Heart right ventricle (tissue), 16 donors: Measurements from ENCODE around the gene PIRT. TPM values are rescaled to one million over a fixed set of nuclear protein-coding genes. Genes with fewer than 3 reads are reported as not detected.
"Not testable (repeated sequence)": the region's sequence is repeated elsewhere in the genome, so short reads cannot be mapped to it uniquely, and the experiment has no call there.

ENCODE experiments used
- ATAC-seq, 8 donors: fragments of 200-7000 bp; cut with Tn5 transposase; one replicate each; pipeline ENCODE4 v1.9.1; 2020; ENCODE audit warnings: mild to moderate bottlenecking in 8 of 8, moderate library complexity in 8 of 8, moderate number of reproducible peaks in 1 of 8
- DNase-seq, 2 donors: peaks; one replicate each; pipeline ENCODE4 v3.0.0-alpha.2; 2020
- H3K27ac ChIP-seq, 10 donors: fragments of 200-600 bp; sonication (generic) in 2 of 10; one replicate each; pipeline versions ENCODE4 v1.5.0 to v1.8.0; 2020 to 2022; ENCODE audit warnings: mild to moderate bottlenecking in 3 of 10
- H3K27me3 ChIP-seq, 7 donors: fragments of 200-600 bp; one replicate each; pipeline ENCODE4 v1.8.0; 2021 to 2022; ENCODE audit warnings: mild to moderate bottlenecking in 2 of 7
- H3K36me3 ChIP-seq, 9 donors: fragments of 200-600 bp; sonication (generic) in 1 of 9; one replicate each; pipeline versions ENCODE4 v1.5.0 to v1.8.0; 2020 to 2022; ENCODE audit warnings: mild to moderate bottlenecking in 2 of 9
- H3K4me1 ChIP-seq, 9 donors: fragments of 200-600 bp; sonication (generic) in 1 of 9; one replicate each; pipeline versions ENCODE4 v1.5.0 to v1.8.0; 2020 to 2022; ENCODE audit warnings: mild to moderate bottlenecking in 4 of 9
- H3K4me3 ChIP-seq, 10 donors: fragments of 200-600 bp; sonication (generic) in 2 of 10; one replicate each; pipeline versions ENCODE4 v1.5.0 to v1.8.0; 2020 to 2022; ENCODE audit warnings: mild to moderate bottlenecking in 7 of 10, moderate library complexity in 2 of 10
- H3K9me3 ChIP-seq, 11 donors: fragments of 200-600 bp in 10 of 11; sonication (generic) in 2 of 11; one replicate each; pipeline versions ENCODE4 v1.5.0 to v1.8.0; 2013 to 2022; ENCODE audit warnings: mild to moderate bottlenecking in 2 of 11, control low read depth in 1 of 11, moderate library complexity in 1 of 11
- CTCF ChIP-seq, 9 donors: fragments of 200-600 bp; sonication (generic) in 2 of 9; IDR thresholded peaks; one replicate each; pipeline versions ENCODE4 v1.5.0 to v1.8.0; 2021 to 2022; ENCODE audit warnings: antibody characterized with exemption in 9 of 9, mild to moderate bottlenecking in 5 of 9, moderate library complexity in 1 of 9
- WGBS, 2 donors: extraction: QIAGEN DNeasy Blood & Tissue Kit; methylation state at CpG; one replicate each; pipeline ENCODE4 v1.1.7; 2013; ENCODE audit warnings: inconsistent platforms in 1 of 2; 5-methylcytosine and 5-hydroxymethylcytosine counted together
- intact Hi-C, 10 donors: fragments of 100-400 bp; cut with DNase I; formaldehyde crosslinking; loops; one replicate each; pipeline versions ENCODE4 v1.11.1 to v1.14.2; 2022
- polyA plus RNA-seq, 2 donors: library from polyadenylated mRNA; stranded (reverse); fragments of 200-250 nt; gene quantifications; one replicate each; pipeline ENCODE4 v1.2.3, GENCODE V29; 2013
- total RNA-seq, 10 donors: library from RNA; stranded (reverse); fragmentation: NEBNext Ultra II Directional in 3 of 10; extraction: Animal tissue kit (Norgen Biotek cat#: 25700) in 3 of 10; gene quantifications; one replicate each; pipeline versions ENCODE4 v1.2.1 to v1.2.4, GENCODE V29; 2021 to 2023
- donor health status: Arrhythmogenic right ventricular cardiomyopathy.
- donor health status: ischemic (EF 13 %, LVEDD 7.1; RV severe dilation, severe dysfunction).
- donor health status: healthy with polysubstance abuse.
- donor health status: DM: no; HTN: yes; CAD: no.
- donor health status: DM: no; HTN: no; CAD: no.
- donor health status: ischemic (EF 25% LVEDD 6.9; RV normal size, moderate dysfunction).
- donor health status: ischemic (EF 25% LVEDD 5.7; RV mildly dilated, moderate dysfunction).
- donor health status: healthy.
- donor health status: DM: yes; HTN: yes; CAD: no.
- donor health status: Ischemic cardiomyopathy.
- donor health status: ischemic (EF 35%, LVEDD 5.7; RV mildly dilated, moderate dysfunction).
- donor health status: nonischemic (EF 11% LVEDD 7.7; RV severe dilation, severe dysfunction).
- donor health status: DM: yes; HTN: yes; CAD: no.
- donor health status: PGD.
- donor health status: ischemic (EF 29% LVEDD 5.4; RV normal size, mild dysfunction).
- donor health status: nonischemic (EF 23%, LVEDD 6.1; RV moderate dilation, normal function).

Gene PIRT
- total and polyA plus RNA-seq, 12 donors: not detected

GRCh38 chr17:10857976-10858375 lies 20.1 kb upstream of the PIRT start:
- Histone ChIP-seq H3K36me3 (no peaks in the 10 kb centered on the region), H3K4me1 (no peaks in the 10 kb centered on the region), H3K27me3 (no peaks in the 10 kb centered on the region), H3K4me3 (no peak overlapping the region), H3K27ac (no peak overlapping the region), H3K9me3 (no peaks in the 10 kb centered on the region)
- no peak for ATAC-seq
- intact Hi-C loops: no loop called here
- no peak for DNase-seq
- TF ChIP-seq CTCF (IDR thresholded peaks at IDR 0.05): no peak
- 51 to 55% methylated on average over 4 of the region's 4 CpGs for WGBS, 2 donors

GRCh38 chr17:10846636-10847035 lies 8.7 kb upstream of the PIRT start:
- not testable (repeated sequence) for ATAC-seq, H3K36me3 ChIP-seq, H3K4me3 ChIP-seq, H3K27ac ChIP-seq, DNase-seq
- 96 to 97% methylated on average over 6 of the region's 6 CpGs for WGBS, 2 donors
- Histone ChIP-seq H3K4me1 (peaks cover 0 to 14% (median 9%) of the 10 kb centered on the region in 9 donors), H3K27me3 (peaks cover 0 to 26% (median 7%) of the 10 kb centered on the region in 7 donors), H3K9me3 (peaks cover 0 to 21% (median 0%) of the 10 kb centered on the region in 11 donors)
- intact Hi-C loops: loop anchor here in 6 of 10 donors (5.0 kb wide), 3 partner anchors 94 to 199 kb away; no protein-coding TSS in a partner anchor

- 16 to 17% methylated on average over 6 of the region's 6 CpGs for WGBS, 2 donors
- no peak overlapping the region for H3K27ac ChIP-seq
- H3K4me3 ChIP-seq: peak overlapping the region in 8 of 10 donors; percentile 36 to 57 (median 51)
- H3K4me1 ChIP-seq: peaks cover 0 to 14% (median 9%) of the 10 kb centered on the region in 9 donors
- ATAC-seq (no peak), DNase-seq (no peak)
- intact Hi-C loops: loop anchor here (1.0 to 5.0 kb wide), 7 partner anchors 93 to 199 kb away; no protein-coding TSS in a partner anchor
- H3K9me3 ChIP-seq: peaks cover 0 to 11% (median 0%) of the 10 kb centered on the region in 11 donors
- no peaks in the 10 kb centered on the region for H3K36me3 ChIP-seq
- H3K27me3 ChIP-seq: peaks cover 0 to 26% (median 7%) of the 10 kb centered on the region in 7 donors
- peak in 1 of 9 donors; percentile 17 for TF ChIP-seq CTCF (IDR thresholded peaks at IDR 0.05)
These were observed 7.5 kb upstream of the PIRT start for GRCh38 chr17:10845388-10845751.

GRCh38 chr17:10844621-10845387 lies 6.9 kb upstream of the PIRT start:
- intact Hi-C loops: loop anchor here (1.0 to 5.0 kb wide), 7 partner anchors 93 to 199 kb away; no protein-coding TSS in a partner anchor
- Histone ChIP-seq H3K27ac (no peak overlapping the region), H3K4me1 (peaks cover 0 to 14% (median 9%) of the 10 kb centered on the region in 9 donors), H3K27me3 (peaks cover 0 to 30% (median 7%) of the 10 kb centered on the region in 7 donors), H3K4me3 (peak overlapping the region in 9 of 10 donors; percentile 25 to 57 (median 51)), H3K9me3 (peaks cover 0 to 11% (median 0%) of the 10 kb centered on the region in 11 donors), H3K36me3 (no peaks in the 10 kb centered on the region)
- DNase-seq: peak; percentile 67 to 74
- peak; percentile 88 to 96 (median 94) for TF ChIP-seq CTCF (IDR thresholded peaks at IDR 0.05)
- peak; percentile 87 to 93 (median 92) for ATAC-seq
- WGBS, 2 donors: 5 to 6% methylated on average over 27 to 28 of the region's 28 CpGs
